IMR-90 (cell line): ENCODE measurements around the gene DAAM1. TPM values are rescaled to one million over a fixed set of nuclear protein-coding genes. Genes with fewer than 3 reads are reported as not detected.

Experiments used
- ATAC-seq: fragments of 200-7000 bp; cut with Tn5 transposase; 2 replicates; pipeline ENCODE4 v1.9.1; 2020; ENCODE audit warnings: low read depth, mild to moderate bottlenecking, moderate library complexity
- BruUV-seq: library from RNA; stranded (reverse); fragments of 400-500 nt; replicated peaks from 2 replicates; lab custom pipeline; 2021; lab: Mats Ljungman, UMichigan
- CTCF ChIA-PET: fragments of 300-600 bp; formaldehyde crosslinking; extraction: SDS; loops from one replicate; lab custom pipeline; 2021; ENCODE audit warnings: antibody characterized with exemption; lab: Yijun Ruan, JAX
- POLR2A ChIA-PET: fragments of 300-600 bp; sonication (Branson Sonifier 250); formaldehyde crosslinking; loops from one replicate; lab custom pipeline; 2022; ENCODE audit warnings: antibody characterized with exemption; ENCODE audit not compliant: unreplicated experiment; lab: Charles Lee
- DNase-seq: peaks from one replicate; pipeline ENCODE4 v3.0.0; 2013
- H2AFZ ChIP-seq: replicated peaks from 2 replicates; pipeline ENCODE3; 2013; ENCODE audit warnings: low read length, mild to moderate bottlenecking; ENCODE audit not compliant: poor library complexity
- H2AK5ac ChIP-seq: 2 replicates; pipeline ENCODE4 v1.6.1; 2013; ENCODE audit warnings: low read depth, low read length, inconsistent platforms
- H2AK9ac ChIP-seq: replicated peaks from 2 replicates; pipeline ENCODE3; 2013; ENCODE audit warnings: mild to moderate bottlenecking, low read depth, low read length, moderate library complexity; ENCODE audit not compliant: poor library complexity
- H2BK120ac ChIP-seq: 2 replicates; pipeline ENCODE4 v1.6.1; 2013; ENCODE audit warnings: low read depth, low read length, inconsistent platforms
- H2BK15ac ChIP-seq: 3 replicates; pipeline ENCODE4 v1.6.1; 2013; ENCODE audit warnings: low read depth, low read length, inconsistent platforms
- H2BK20ac ChIP-seq: 2 replicates; pipeline ENCODE4 v1.6.1; 2013; ENCODE audit warnings: low read depth, mild to moderate bottlenecking, inconsistent platforms, low read length, moderate library complexity
- H2BK5ac ChIP-seq: 2 replicates; pipeline ENCODE4 v1.6.1; 2013; ENCODE audit warnings: mild to moderate bottlenecking, low read depth, low read length, inconsistent platforms; ENCODE audit not compliant: poor library complexity, severe bottlenecking
- H3K14ac ChIP-seq: replicated peaks from 2 replicates; pipeline ENCODE4 v1.6.1; 2013; ENCODE audit warnings: low read depth, low read length, inconsistent platforms
- H3K18ac ChIP-seq: 2 replicates; pipeline ENCODE4 v1.6.1; 2013; ENCODE audit warnings: low read depth, low read length, control low read depth
- H3K23ac ChIP-seq: 2 replicates; pipeline ENCODE4 v1.6.1; 2013; ENCODE audit warnings: low read depth, low read length, inconsistent platforms
- H3K27ac ChIP-seq: 2 replicates; pipeline ENCODE4 v1.5.1; 2013; ENCODE audit warnings: mild to moderate bottlenecking, control low read depth, low read length; ENCODE audit not compliant: insufficient read depth
- H3K27me3 ChIP-seq: 2 replicates; pipeline ENCODE4 v1.6.1; 2013; ENCODE audit warnings: low read length; ENCODE audit not compliant: control insufficient read depth, insufficient read depth
- H3K36me3 ChIP-seq: 2 replicates; pipeline ENCODE4 v1.6.1; 2013; ENCODE audit warnings: low read length, mixed read lengths; ENCODE audit not compliant: control insufficient read depth, insufficient read depth
- H3K4ac ChIP-seq: 2 replicates; pipeline ENCODE4 v1.6.1; 2013; ENCODE audit warnings: low read depth, low read length, inconsistent platforms
- H3K4me1 ChIP-seq: 2 replicates; pipeline ENCODE4 v1.6.1; 2013; ENCODE audit warnings: low read length, mixed read lengths; ENCODE audit not compliant: control insufficient read depth, insufficient read depth
- H3K4me2 ChIP-seq: 2 replicates; pipeline ENCODE4 v1.6.1; 2013; ENCODE audit warnings: low read depth, mild to moderate bottlenecking, control low read depth, low read length, moderate library complexity
- H3K4me3 ChIP-seq: 2 replicates; pipeline ENCODE4 v1.5.1; 2013; ENCODE audit warnings: low read depth, mild to moderate bottlenecking, control low read depth, low read length, moderate library complexity; ENCODE audit not compliant: insufficient read depth
- H3K56ac ChIP-seq: 2 replicates; pipeline ENCODE4 v1.6.1; 2013; ENCODE audit warnings: low read length, inconsistent platforms; ENCODE audit not compliant: insufficient read depth; ENCODE audit errors: extremely low read depth
- H3K79me1 ChIP-seq, 2 experiments: 2 replicates each; pipeline ENCODE4 v1.6.1; 2013; ENCODE audit warnings: low read length in 2 of 2, inconsistent platforms in 1 of 2, low read depth in 1 of 2
- H3K9ac ChIP-seq: 2 replicates; pipeline ENCODE4 v1.6.1; 2013; ENCODE audit warnings: low read depth, low read length, control low read depth
- H3K9me1 ChIP-seq: 2 replicates; pipeline ENCODE4 v1.6.1; 2013; ENCODE audit warnings: low read length, inconsistent platforms; ENCODE audit not compliant: insufficient read depth
- H3K9me3 ChIP-seq: 2 replicates; pipeline ENCODE4 v1.6.1; 2013; ENCODE audit warnings: low read length; ENCODE audit not compliant: control insufficient read depth, insufficient read depth
- H4K20me1 ChIP-seq: 2 replicates; pipeline ENCODE4 v1.6.1; 2013; ENCODE audit warnings: low read length, inconsistent platforms; ENCODE audit not compliant: insufficient read depth
- H4K5ac ChIP-seq: 2 replicates; pipeline ENCODE4 v1.6.1; 2013; ENCODE audit warnings: mild to moderate bottlenecking, low read depth, low read length, control low read depth
- H4K8ac ChIP-seq, 2 experiments: 2 replicates each; pipeline ENCODE4 v1.6.1; 2013; ENCODE audit warnings: low read depth in 2 of 2, low read length in 2 of 2, control low read depth in 1 of 2, inconsistent platforms in 1 of 2
- H4K91ac ChIP-seq: 2 replicates; pipeline ENCODE4 v1.6.1; 2013; ENCODE audit warnings: low read depth, low read length, inconsistent platforms; ENCODE audit not compliant: insufficient read depth
- BHLHE40 ChIP-seq: fragments of 150-350 bp; IDR thresholded peaks from 2 replicates; pipeline ENCODE4 v1.6.1; 2016; ENCODE audit warnings: mild to moderate bottlenecking, low read depth, low read length
- CHD1 ChIP-seq: IDR thresholded peaks from 2 replicates; pipeline ENCODE4 v1.6.1; 2012; ENCODE audit warnings: low read depth, low read length, improper control_type of control experiment
- WGBS, 2 experiments: methylation state at CpG; one replicate each; pipeline versions ENCODE4 v1.1.5 to v1.1.7; 2013; ENCODE audit warnings: missing lambda C conversion rate in 2 of 2; ENCODE audit not compliant: insufficient read length in 1 of 2; ENCODE audit errors: extremely low coverage in 2 of 2; 5-methylcytosine and 5-hydroxymethylcytosine counted together
- dilution Hi-C: fragments of 300-500 bp; cut with HindIII; formaldehyde crosslinking; loops from one replicate; pipeline ENCODE4 v1.14.3; 2018; ENCODE audit warnings: low sequenced_read_pairs; ENCODE audit not compliant: unreplicated experiment
- in situ Hi-C: fragments of 300-500 bp; cut with MboI; formaldehyde crosslinking; loops from 3 replicates; pipeline ENCODE4 v1.14.3; 2019; ENCODE audit warnings: low sequenced_read_pairs, inconsistent platforms, mixed read lengths
- intact Hi-C: fragments of 100-400 bp; cut with micrococcal nuclease; formaldehyde crosslinking; loops from 2 replicates; pipeline ENCODE4 v1.10.0; 2022
- polyA plus RNA-seq, 3 experiments: library from polyadenylated mRNA; depleted of rRNA; stranded (reverse); fragments of >200 nt; gene quantifications; 2 replicates each; pipeline ENCODE4 v1.2.3, GENCODE V29; 2012; ENCODE audit warnings: low replicate concordance in 1 of 3
- total RNA-seq: library from RNA; depleted of rRNA; stranded (reverse); fragments of >200 nt; gene quantifications from 2 replicates; pipeline ENCODE4 v1.2.3, GENCODE V29; 2012

Gene DAAM1
- total and polyA plus RNA-seq, 2 of the 4 experiments (the other 2 are of a cell fraction): 4.8 to 5.4 TPM

GRCh38 chr14:59374048-59374447, 185.6 kb downstream of the DAAM1 start:
- intact Hi-C loops: no loop called here
- H3K79me1 ChIP-seq: no peaks in the 10 kb centered on the region
- TF ChIP-seq BHLHE40: no peak
- TF ChIP-seq CHD1: no peak

More at GRCh38 chr14:59374048-59374447, 185.6 kb downstream of the DAAM1 start:
- Histone ChIP-seq H2BK120ac (no peak overlapping the region), H3K36me3 (no peaks in the 10 kb centered on the region), H3K4me3 (no peak overlapping the region), H3K9me3 (no peaks in the 10 kb centered on the region), H3K4me1 (peaks cover 4% of the 10 kb centered on the region; the same call in 1 of the 2 replicates), H3K14ac (no peak overlapping the region), H3K4ac (no peak overlapping the region), H3K9ac (no peak overlapping the region), H2AFZ (no peak overlapping the region), H3K18ac (no peak overlapping the region), H2BK20ac (no peak overlapping the region), H3K56ac (no peak overlapping the region), H2AK9ac (no peak overlapping the region), H2AK5ac (no peak overlapping the region), H3K27me3 (no peaks in the 10 kb centered on the region), H4K20me1 (no peaks in the 10 kb centered on the region), H3K23ac (no peak overlapping the region), H4K91ac (no peak overlapping the region), H4K5ac (no peak overlapping the region), H2BK5ac (no peak overlapping the region), H3K4me2 (no peak overlapping the region), H3K27ac (no peak overlapping the region), H3K9me1 (no peaks in the 10 kb centered on the region), H2BK15ac (no peak overlapping the region), H4K8ac (no peak overlapping the region)
- no peak for DNase-seq
- ChIA-PET CTCF (no interaction called here), POLR2A (no interaction called here)
- BruUV-seq: no TSS peak
- no CpG with 5 or more reads among the region's 3 CpGs for WGBS, 2 experiments
- in situ Hi-C loops (no loop called here), dilution Hi-C loops (no loop called here)
- ATAC-seq: no peak
